Glomerular endothelial cell (primary cell): ENCODE measurements around the gene ITPR3. TPM values are rescaled to one million over a fixed set of nuclear protein-coding genes. Genes with fewer than 3 reads are reported as not detected.
"Not testable (repeated sequence)": the region's sequence is repeated elsewhere in the genome, so short reads cannot be mapped to it uniquely, and the experiment has no call there.

Experiments
- DNase-seq: peaks from one replicate; pipeline ENCODE4 v3.0.0-alpha.2; 2011; ENCODE audit warnings: low read depth, low spot score; ENCODE audit errors: extremely low read depth
- total RNA-seq: library from RNA; depleted of rRNA; stranded (reverse); fragments of >200 nt; gene quantifications from 2 replicates; pipeline ENCODE4 v1.2.3, GENCODE V29; 2015

ITPR3 gene
- total RNA-seq, 1 donor from 2014 or later, result 66.6 TPM

DNA sequence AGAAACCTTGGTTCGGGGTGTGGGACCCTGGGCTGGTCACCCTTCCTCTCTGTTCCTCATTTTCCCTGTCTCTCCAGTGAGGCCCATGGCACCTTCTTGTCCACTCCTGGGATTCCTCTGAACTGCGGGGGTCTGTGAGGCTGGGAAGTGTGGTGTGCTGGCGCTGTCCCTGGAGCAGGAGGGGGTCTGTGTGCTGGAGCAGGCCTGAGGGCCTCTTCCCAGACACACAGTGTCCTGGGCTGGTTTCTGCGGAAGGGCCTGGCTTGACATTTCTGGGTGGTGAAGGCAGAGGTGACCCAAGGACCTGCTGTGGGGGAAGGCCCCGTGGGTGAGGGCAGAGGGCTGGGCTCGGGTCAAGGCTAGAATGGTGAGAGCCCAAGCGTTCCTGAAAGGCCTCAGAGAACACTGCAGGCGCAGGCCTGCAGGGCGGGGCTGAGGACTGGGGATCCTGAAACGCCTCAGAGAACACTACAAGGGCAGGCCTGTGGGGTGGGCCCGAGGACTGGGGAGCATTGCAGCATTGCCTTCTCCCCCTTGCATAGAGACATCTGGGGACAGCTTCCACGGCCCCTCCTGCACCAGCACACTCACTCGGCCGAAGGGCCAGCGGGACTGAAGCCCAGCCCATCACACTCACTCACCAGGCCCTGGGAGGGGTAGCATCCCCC, 30.5 kb upstream of the ITPR3 start:
- no peak for DNase-seq

DNA sequence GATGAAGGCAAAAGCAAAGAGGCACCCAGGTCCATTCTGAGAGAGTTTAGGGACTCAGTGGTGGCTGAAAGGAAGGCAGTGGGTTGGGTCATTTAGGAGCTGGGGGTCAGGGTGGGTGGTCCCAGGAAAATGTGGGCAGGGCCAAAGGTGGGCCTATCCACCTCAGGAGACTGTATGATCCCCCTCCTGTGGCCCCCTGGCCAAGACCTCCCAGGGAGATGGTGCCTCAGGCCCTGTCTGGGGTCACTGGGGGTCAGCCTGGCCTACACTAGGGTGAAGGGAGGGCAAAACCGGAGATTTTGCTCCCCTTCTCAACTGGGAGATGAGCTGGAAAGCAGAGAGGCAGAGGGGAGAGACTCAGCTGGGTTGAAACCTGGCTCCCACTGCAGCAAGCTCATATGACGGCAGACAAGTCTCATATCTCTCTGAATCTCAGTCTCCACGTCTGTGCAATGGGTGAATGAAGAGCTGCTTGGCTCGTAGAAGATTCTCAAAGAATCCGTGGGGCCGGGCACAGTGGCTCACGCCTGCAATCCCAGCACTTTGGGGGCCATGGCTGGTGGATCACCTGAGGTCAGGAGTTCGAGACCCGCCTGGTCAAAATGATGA, 29.6 kb upstream of the ITPR3 start:
- no peak for DNase-seq

DNA sequence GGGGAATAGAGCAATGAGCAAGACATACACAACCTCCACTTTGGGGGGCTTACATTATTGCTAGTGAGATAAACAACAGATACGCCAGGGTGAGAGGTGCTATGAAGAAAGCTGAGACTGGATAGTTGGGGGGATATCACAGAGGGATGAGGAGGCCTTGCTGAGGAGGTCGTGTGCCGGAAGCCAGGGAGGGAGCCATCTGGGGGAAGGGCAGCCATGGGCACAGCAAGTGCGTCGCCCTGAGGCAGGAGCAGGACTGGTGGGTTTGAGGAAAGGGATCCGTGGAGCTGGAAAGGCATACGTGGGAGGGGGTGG, 28.9 kb upstream of the ITPR3 start:
- DNase-seq, result no peak

GRCh38 chr6:33592595-33593413, 28.3 kb upstream of the ITPR3 start:
- DNase-seq, result no peak

- no peak for DNase-seq
These were observed 27.8 kb upstream of the ITPR3 start for GRCh38 chr6:33593414-33593727.

DNA sequence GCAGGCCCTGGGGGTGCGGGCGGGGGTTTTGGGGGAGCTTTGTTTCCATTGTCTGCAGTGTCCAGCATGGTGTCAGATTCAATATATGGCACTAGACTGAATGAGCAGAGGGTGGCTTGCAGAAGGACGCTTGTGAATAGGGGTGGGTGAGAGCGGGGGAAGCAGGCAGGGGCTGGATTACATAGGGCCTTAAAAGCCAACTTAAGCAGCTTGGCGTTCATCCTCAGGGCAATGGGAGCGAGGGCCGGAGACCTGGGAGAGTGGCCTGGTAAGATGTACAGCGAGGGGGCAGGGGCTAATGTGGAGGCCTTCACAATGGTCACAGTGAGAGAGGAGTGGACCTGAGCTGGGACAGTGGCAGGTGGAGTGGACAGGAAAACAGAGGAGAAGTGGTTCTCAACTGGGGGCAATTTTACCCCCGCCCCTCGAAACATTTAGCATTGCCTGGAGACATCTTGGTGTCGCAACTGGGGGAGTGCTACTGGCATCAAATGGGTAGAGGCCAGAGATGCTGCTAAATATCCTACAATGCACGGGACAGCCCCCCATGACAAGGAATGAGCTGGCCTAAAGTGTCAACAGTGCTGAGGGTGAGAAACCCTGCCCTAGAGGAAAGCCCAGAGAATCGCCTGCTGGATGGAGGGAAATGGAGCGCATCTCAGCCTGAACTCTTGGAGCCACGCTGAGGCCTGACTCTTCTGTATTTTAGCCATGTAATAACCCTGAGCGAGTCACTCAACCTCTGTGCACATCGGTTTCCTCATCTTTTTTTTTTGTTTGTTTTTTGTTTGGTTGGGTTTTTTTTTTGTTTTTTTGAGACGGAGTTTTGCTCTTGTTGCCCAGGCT, 25.9 kb upstream of the ITPR3 start:
- no peak for DNase-seq

- not testable (repeated sequence) for DNase-seq
These were observed 24.2 kb upstream of the ITPR3 start for GRCh38 chr6:33596894-33597293.

GRCh38 chr6:33597551-33598322, 23.4 kb upstream of the ITPR3 start:
- no peak for DNase-seq

- no peak for DNase-seq
These were observed 21.6 kb upstream of the ITPR3 start for GRCh38 chr6:33599413-33599938.

- DNase-seq, result no peak
These were observed 20.4 kb upstream of the ITPR3 start for GRCh38 chr6:33600761-33601160.

DNA sequence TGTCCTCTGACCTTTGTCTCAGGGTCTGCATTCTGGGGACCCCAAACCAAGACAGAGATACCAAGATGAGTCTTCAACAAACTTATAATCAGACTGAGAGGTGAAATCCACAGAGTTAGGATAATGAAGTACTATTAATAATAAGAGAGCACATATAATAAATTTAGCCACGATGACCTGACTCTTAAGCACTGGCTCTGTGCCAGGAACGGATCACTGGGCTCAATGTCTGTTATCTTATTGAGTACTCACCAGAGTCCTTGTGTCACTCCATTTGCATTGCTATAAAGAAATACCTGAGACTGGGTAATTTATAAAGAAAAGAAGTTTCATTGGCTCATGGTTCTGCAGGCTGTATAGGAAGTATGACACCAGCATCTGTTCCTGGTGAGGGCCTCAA, 18.9 kb upstream of the ITPR3 start:
- no peak for DNase-seq

DNA sequence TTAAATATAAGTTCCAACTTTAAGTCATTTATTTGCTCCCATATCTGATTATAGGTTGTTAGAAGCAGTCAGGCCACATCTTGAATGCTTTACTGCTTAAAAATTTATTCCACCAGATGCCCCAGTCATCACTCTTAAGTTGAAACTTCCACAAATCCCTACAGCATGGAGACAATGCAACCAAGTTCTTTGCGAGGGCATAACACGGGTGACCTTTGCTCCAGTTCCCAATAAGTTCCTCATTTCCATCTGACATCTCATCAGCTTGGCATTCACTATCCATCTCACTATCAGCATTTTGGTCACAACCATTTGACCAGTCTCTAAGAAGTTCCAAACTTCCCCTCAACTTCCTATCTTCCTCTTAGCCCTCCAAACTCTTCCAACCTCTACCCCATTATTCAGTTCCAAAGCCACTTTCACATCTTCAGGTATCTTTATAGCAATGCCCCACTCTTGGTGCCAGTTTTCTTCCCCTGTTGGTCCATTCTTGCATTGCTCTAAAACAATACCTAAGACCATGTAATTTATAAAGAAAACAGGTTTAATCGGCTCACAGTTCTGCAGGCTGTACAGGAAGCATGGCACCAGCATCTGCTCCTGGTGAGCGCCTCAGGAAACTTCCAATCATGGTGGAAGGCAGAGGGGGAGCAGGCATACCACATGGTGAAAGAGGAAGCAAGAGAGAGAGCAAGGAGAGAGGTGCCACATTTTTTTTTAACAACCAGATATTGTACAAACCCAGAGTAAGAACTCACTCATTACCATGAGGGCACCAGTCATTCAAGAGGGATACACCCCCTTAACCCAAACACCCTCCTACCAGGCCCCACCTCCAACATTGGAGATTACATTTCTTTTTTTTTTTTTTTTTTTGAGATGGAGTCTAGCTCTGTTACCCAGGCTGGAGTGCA, 15.9 kb upstream of the ITPR3 start:
- no peak for DNase-seq

DNA sequence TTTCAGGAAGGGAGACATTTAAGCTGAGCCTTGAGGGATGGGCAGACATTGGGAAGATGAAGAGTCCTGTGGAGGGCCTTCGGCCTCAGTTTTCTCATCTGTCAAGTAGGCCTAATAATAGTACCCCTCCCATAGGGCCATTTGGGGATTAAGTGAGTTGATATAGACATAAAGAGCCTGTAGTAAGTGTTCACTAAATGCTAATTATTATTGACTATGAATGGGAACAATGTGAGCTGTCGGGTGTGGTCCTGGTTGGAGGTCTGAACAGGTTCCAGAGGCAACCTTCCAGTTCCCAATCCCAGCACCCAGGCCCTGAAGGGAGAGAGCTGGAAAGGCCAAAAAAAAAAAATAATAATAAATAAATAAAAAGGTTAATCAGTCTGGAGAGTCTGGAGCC, 14.5 kb upstream of the ITPR3 start:
- no peak for DNase-seq

DNA sequence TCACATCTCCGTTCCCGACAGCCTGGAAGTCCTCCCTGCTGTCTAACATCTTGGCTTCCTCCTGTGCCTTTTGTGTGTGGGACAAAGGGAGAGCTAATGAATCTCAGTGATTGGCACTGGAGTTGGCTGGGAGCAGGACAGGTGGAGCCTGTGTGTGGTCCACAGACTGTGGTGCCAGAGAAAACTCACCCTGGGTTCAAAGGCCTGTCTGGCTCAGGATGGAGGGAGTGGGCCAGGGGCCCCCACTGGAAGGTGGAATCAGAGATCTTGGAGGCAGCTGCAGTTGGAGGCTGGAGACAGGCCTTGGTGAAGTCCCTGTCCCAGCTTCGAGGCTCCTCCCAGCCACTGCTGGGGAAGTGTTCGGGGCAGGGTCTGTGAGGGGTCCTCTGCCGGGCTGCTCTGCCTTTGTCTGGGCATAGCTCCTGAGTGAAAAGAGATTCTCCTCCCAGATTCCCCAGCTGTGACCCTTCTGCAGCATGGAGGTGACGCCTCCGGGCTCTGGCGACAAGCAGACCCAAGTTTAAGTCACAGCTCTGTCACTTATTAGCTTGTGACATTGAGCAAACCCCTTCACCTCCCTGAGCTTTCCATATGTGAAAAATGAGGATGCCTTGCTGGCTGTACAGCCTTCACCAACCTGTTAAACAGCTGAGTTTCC, 13.9 kb upstream of the ITPR3 start:
- no peak for DNase-seq

DNA sequence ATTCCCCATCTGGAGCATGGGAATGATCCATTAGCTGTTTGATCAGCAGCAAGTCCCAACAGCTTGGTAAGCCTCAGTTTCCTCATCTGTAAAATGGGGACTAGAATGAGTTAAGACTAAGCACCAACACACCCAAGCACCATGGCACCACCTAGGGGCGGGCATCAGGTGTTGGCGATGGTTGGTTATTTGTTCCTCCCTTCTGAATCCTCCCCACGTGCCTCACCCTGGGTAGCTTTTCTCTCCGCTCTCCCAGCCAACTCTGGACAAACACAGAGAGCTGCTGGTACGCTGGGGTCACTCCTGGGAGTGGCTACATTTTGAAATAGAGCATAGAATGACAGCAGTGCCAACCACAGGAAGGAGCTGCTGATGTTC, 13.3 kb upstream of the ITPR3 start:
- DNase-seq, result no peak

DNA sequence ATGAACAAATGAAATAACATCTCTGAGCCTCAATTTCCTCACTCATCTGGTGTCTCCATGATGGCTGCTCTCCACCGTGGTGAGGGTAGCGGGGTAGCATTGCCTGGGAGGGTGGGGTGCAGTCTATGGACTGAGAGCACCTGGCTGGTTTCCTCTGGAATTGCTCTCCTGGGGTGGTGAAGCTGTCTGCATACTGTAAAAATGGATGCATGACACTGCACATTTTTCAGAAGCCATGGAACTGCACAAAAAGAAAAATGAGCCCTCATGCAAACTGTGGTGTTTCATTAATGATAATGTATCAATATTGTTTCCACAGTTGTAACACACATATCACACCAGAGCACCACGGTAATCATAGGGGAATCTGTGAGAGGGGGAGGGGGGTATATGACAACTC, 12.1 kb upstream of the ITPR3 start:
- no peak for DNase-seq

GRCh38 chr6:33609528-33609927, 11.6 kb upstream of the ITPR3 start:
- no peak for DNase-seq

DNA sequence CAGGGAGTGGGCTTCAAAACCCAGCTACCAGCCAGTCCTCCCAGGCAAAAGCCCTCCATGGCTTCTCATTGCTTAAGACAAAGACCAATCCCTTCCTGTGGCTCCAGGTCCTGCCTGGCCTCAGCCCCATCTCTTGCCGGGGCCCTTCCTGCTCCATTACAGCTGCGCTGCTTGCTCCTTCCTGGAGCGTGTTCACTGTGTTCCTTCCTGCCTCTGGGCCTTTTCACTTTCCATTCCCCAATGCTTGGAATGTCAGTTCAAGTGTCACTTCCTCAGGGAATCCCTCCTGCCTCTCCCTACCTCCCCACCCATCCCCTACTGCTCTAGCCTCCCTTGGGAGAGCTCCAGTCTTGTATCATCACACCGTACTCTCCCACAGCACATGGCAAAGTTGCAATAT, 11.1 kb upstream of the ITPR3 start:
- no peak for DNase-seq
